Retinal pigment epithelial cell (primary cell): Measurements from ENCODE around the gene CSRNP3.
"Not testable (repeated sequence)": the region's sequence is repeated elsewhere in the genome, so short reads cannot be mapped to it uniquely, and the experiment has no call there.

Experiments used
- DNase-seq: peaks from one replicate; pipeline ENCODE4 v3.0.0-alpha.2; 2010; ENCODE audit warnings: low read depth
- H3K4me3 ChIP-seq: 2 replicates; pipeline ENCODE4 v1.5.1; 2011; ENCODE audit warnings: mild to moderate bottlenecking, low read length, control low read depth, moderate library complexity
- CTCF ChIP-seq: conservative IDR thresholded peaks from 2 replicates; pipeline ENCODE4 v1.5.1; 2011; ENCODE audit warnings: low read depth, low read length, control low read depth, inconsistent platforms

The CSRNP3 gene

GRCh38 chr2:165582409-165582808 is 112.9 kb downstream of the CSRNP3 start:
- DNase-seq: no peak
- no peak overlapping the region for H3K4me3 ChIP-seq
- no peak for TF ChIP-seq CTCF

GRCh38 chr2:165582863-165583506 is 113.5 kb downstream of the CSRNP3 start:
- TF ChIP-seq CTCF: no peak
- H3K4me3 ChIP-seq: no peak overlapping the region
- no peak for DNase-seq

GRCh38 chr2:165584126-165584654 is 114.7 kb downstream of the CSRNP3 start:
- H3K4me3 ChIP-seq: no peak overlapping the region
- DNase-seq: no peak
- no peak for TF ChIP-seq CTCF

- TF ChIP-seq CTCF: no peak
- no peak overlapping the region for H3K4me3 ChIP-seq
- no peak for DNase-seq
Measured at GRCh38 chr2:165586019-165586418, 116.5 kb downstream of the CSRNP3 start.

GRCh38 chr2:165587335-165587938 is 117.9 kb downstream of the CSRNP3 start:
- TF ChIP-seq CTCF: no peak
- DNase-seq: no peak
- no peak overlapping the region for H3K4me3 ChIP-seq

GRCh38 chr2:165590999-165591398 is 121.5 kb downstream of the CSRNP3 start:
- not testable (repeated sequence) for DNase-seq, H3K4me3 ChIP-seq

GRCh38 chr2:165593081-165593480 is 123.6 kb downstream of the CSRNP3 start:
- no peak for DNase-seq
- no peak overlapping the region for H3K4me3 ChIP-seq
- TF ChIP-seq CTCF: no peak
